HCT116 (cell line): ENCODE data around the gene RPS6KA2. TPM values are rescaled to one million over a fixed set of nuclear protein-coding genes. Genes with fewer than 3 reads are reported as not detected.

Experiments
- ATAC-seq: fragments of 200-7000 bp; cut with Tn5 transposase; 2 replicates; pipeline ENCODE4 v1.9.1; 2020; ENCODE audit warnings: mild to moderate bottlenecking, moderate library complexity
- BruUV-seq: library from RNA; stranded (reverse); fragments of 400-500 nt; replicated peaks from 2 replicates; lab custom pipeline; 2021; lab: Mats Ljungman, UMichigan
- CTCF ChIA-PET: fragments of 300-600 bp; sonication (Branson Sonifier 250); formaldehyde crosslinking; loops from one replicate; lab custom pipeline; 2021; ENCODE audit warnings: antibody characterized with exemption; lab: Charles Lee
- POLR2A ChIA-PET: fragments of 300-600, 350-600 bp; sonication (Branson Sonifier 250); formaldehyde crosslinking; loops from one replicate; lab custom pipeline; 2021; ENCODE audit warnings: antibody characterized with exemption; lab: Charles Lee
- RAD21 ChIA-PET, 2 experiments: fragments of 300-600 bp; sonication (Branson Sonifier 250); formaldehyde crosslinking; loops; one replicate each; lab custom pipeline; 2023; ENCODE audit warnings: low total read pairs in 2 of 2; ENCODE audit not compliant: uncharacterized antibody in 2 of 2, unreplicated experiment in 2 of 2, low non-redundant PET in 1 of 2; lab: Charles Lee
- DNase-seq: peaks from one replicate; pipeline ENCODE4 v3.0.0-alpha.2; 2010; ENCODE audit warnings: low read depth, low spot score
- H2AFZ ChIP-seq: fragments of 200-600 bp; shearing (Covaris generic), sonication (generic); 2 replicates; pipeline ENCODE4 v1.6.1; 2017; ENCODE audit warnings: low read depth, mixed run types, mixed read lengths, antibody characterized with exemption, low read length; ENCODE audit not compliant: poor library complexity, severe bottlenecking
- H3K27ac ChIP-seq: 2 replicates; pipeline ENCODE4 v1.5.1; 2012; ENCODE audit warnings: low read depth, low read length
- H3K27me3 ChIP-seq: fragments of 200-600 bp; sonication (generic); 2 replicates; pipeline ENCODE4 v1.6.1; 2016; ENCODE audit warnings: mixed run types, low read length, mixed read lengths; ENCODE audit not compliant: insufficient read depth
- H3K36me3 ChIP-seq, 2 experiments: fragments of 200-500 bp in 1 of 2; fragments of 200-600 bp in 1 of 2; sonication (Bioruptor generic) in 1 of 2; sonication (generic) in 1 of 2; 2 replicates each; pipeline versions ENCODE4 v1.5.1 to v1.6.1; 2014 to 2016; ENCODE audit warnings: low read length in 2 of 2, inconsistent platforms in 1 of 2, mixed read lengths in 1 of 2, mixed run types in 1 of 2; ENCODE audit not compliant: insufficient read depth in 2 of 2, control insufficient read depth in 1 of 2
- H3K4me1 ChIP-seq, 2 experiments: fragments of 200-600 bp in 1 of 2; sonication (generic) in 1 of 2; 2 replicates each; pipeline versions ENCODE4 v1.5.1 to v1.6.1; 2012 to 2017; ENCODE audit warnings: low read length in 2 of 2, inconsistent platforms in 1 of 2, mild to moderate bottlenecking in 1 of 2, mixed read lengths in 1 of 2, mixed run types in 1 of 2, moderate library complexity in 1 of 2; ENCODE audit not compliant: insufficient read depth in 2 of 2, control insufficient read depth in 1 of 2
- H3K4me2 ChIP-seq: fragments of 200-600 bp; sonication (generic); 2 replicates; pipeline ENCODE4 v1.6.1; 2017; ENCODE audit warnings: mixed run types, low read length, mixed read lengths
- H3K4me3 ChIP-seq, 2 experiments: fragments of 200-600 bp in 1 of 2; sonication (generic) in 1 of 2; replicated peaks in 1 of 2; 2 replicates each; pipeline ENCODE4 v1.5.1; 2011 to 2016; ENCODE audit warnings: low read length in 2 of 2, control low read depth in 1 of 2, low read depth in 1 of 2, mild to moderate bottlenecking in 1 of 2, mixed read lengths in 1 of 2, mixed run types in 1 of 2
- H3K79me2 ChIP-seq: fragments of 200-600 bp; sonication (generic); 2 replicates; pipeline ENCODE4 v1.6.1; 2017; ENCODE audit warnings: mild to moderate bottlenecking, mixed run types, low read length, moderate library complexity, mixed read lengths; ENCODE audit not compliant: insufficient read depth
- H3K9ac ChIP-seq: fragments of 200-600 bp; sonication (generic); 2 replicates; pipeline ENCODE4 v1.6.1; 2016; ENCODE audit warnings: low read length, mixed read lengths
- H3K9me2 ChIP-seq: fragments of 200-600 bp; sonication (generic), shearing (Covaris generic); 2 replicates; pipeline ENCODE4 v1.6.1; 2017; ENCODE audit warnings: mixed run types, mild to moderate bottlenecking, moderate library complexity; ENCODE audit not compliant: insufficient read depth
- H3K9me3 ChIP-seq, 2 experiments: fragments of 200-500 bp in 1 of 2; fragments of 200-600 bp in 1 of 2; sonication (Bioruptor generic) in 1 of 2; sonication (generic) in 1 of 2; 2 replicates each; pipeline ENCODE4 v1.6.1; 2014 to 2017; ENCODE audit warnings: low read length in 2 of 2, mixed read lengths in 2 of 2, inconsistent platforms in 1 of 2, low read depth in 1 of 2, mild to moderate bottlenecking in 1 of 2, mixed run types in 1 of 2, moderate library complexity in 1 of 2; ENCODE audit not compliant: control insufficient read depth in 1 of 2, insufficient read depth in 1 of 2
- H4K20me1 ChIP-seq: fragments of 200-600 bp; sonication (generic), shearing (Covaris generic); 2 replicates; pipeline ENCODE4 v1.6.1; 2017; ENCODE audit warnings: mixed run types, mild to moderate bottlenecking, moderate library complexity; ENCODE audit not compliant: insufficient read depth
- CEBPB ChIP-seq: IDR thresholded peaks from 2 replicates; pipeline ENCODE4 v1.6.1; 2012; ENCODE audit warnings: low read depth
- EGR1 ChIP-seq: IDR thresholded peaks from 2 replicates; pipeline ENCODE4 v1.6.1; 2012; ENCODE audit warnings: low read depth
- ELF1 ChIP-seq: IDR thresholded peaks from 2 replicates; pipeline ENCODE4 v1.6.1; 2012; ENCODE audit warnings: low read depth, borderline replicate concordance
- EZH2phosphoT487 ChIP-seq: fragments of 200-600 bp; IDR thresholded peaks from 2 replicates; pipeline ENCODE4 v1.6.1; 2018; ENCODE audit warnings: antibody characterized with exemption, borderline replicate concordance
- JUND ChIP-seq: IDR thresholded peaks from 2 replicates; pipeline ENCODE4 v1.6.1; 2012
- POLR2A ChIP-seq: IDR thresholded peaks from 2 replicates; pipeline ENCODE4 v1.7.0; 2011; ENCODE audit warnings: borderline replicate concordance; ENCODE audit not compliant: insufficient read depth, insufficient read length; ENCODE audit errors: extremely low read depth
- SRF ChIP-seq: IDR thresholded peaks from 2 replicates; pipeline ENCODE4 v1.6.1; 2012; ENCODE audit warnings: low read depth
- TCF7L2 ChIP-seq: IDR thresholded peaks from 2 replicates; pipeline ENCODE4 v1.7.0; 2011; ENCODE audit warnings: borderline replicate concordance, inconsistent platforms; ENCODE audit not compliant: insufficient read depth, insufficient read length; ENCODE audit errors: extremely low read depth
- ZFX ChIP-seq: fragments of 450-650 bp; IDR thresholded peaks from 2 replicates; pipeline ENCODE4 v1.6.1; 2017
- intact Hi-C: fragments of 100-400 bp; cut with micrococcal nuclease; formaldehyde crosslinking; loops from 2 replicates; pipeline ENCODE4 v1.10.0; 2022
- total RNA-seq: library from RNA; stranded (reverse); gene quantifications from one replicate; pipeline ENCODE4 v1.2.1, GENCODE V29; 2021; ENCODE audit not compliant: unreplicated experiment
- TF ChIP-seq, protein P1 (sequence below): IDR thresholded peaks from 2 replicates; pipeline ENCODE4 v1.6.1; 2012
- TF ChIP-seq, protein P2 (sequence below): IDR thresholded peaks from 2 replicates; pipeline ENCODE4 v1.6.1; 2011; ENCODE audit warnings: mild to moderate bottlenecking, low read length, moderate library complexity; ENCODE audit not compliant: insufficient replicate concordance; ENCODE audit errors: extremely low read depth
- TF ChIP-seq, protein P3 (sequence below), 3 experiments: fragments of 200-600 bp in 1 of 3; sonication (generic) in 1 of 3; IDR thresholded peaks in 2 of 3; conservative IDR thresholded peaks in 1 of 3; 2 replicates each; pipeline ENCODE4 v1.5.1; 2012 to 2017; ENCODE audit warnings: low read depth in 2 of 3, low read length in 2 of 3, antibody characterized with exemption in 1 of 3, borderline replicate concordance in 1 of 3, control low read depth in 1 of 3, mild to moderate bottlenecking in 1 of 3, mixed read lengths in 1 of 3, mixed run types in 1 of 3, moderate library complexity in 1 of 3; ENCODE audit not compliant: insufficient read depth in 1 of 3

Gene RPS6KA2
- total RNA-seq, 1 experiment from 2014 or later, result 8.5 TPM

- TF ChIP-seq ZFX, result no peak
- TF ChIP-seq, all 23 proteins: peak for 0
- no peaks in the 10 kb centered on the region for H4K20me1 ChIP-seq
- no peak overlapping the region for H3K4me3 ChIP-seq
- H3K27me3 ChIP-seq, result no peaks in the 10 kb centered on the region
- intact Hi-C loops, result no loop called here
- no TSS peak for BruUV-seq
- no peaks in the 10 kb centered on the region for H3K9me3 ChIP-seq
- no peak overlapping the region for H3K9ac ChIP-seq
- H3K27ac ChIP-seq, result no peak overlapping the region
- ATAC-seq, result no peak
- H3K4me1 ChIP-seq, result no peaks in the 10 kb centered on the region
- DNase-seq, result no peak
- no peaks in the 10 kb centered on the region for H3K9me2 ChIP-seq
- H3K36me3 ChIP-seq, result no peaks in the 10 kb centered on the region
- H3K79me2 ChIP-seq, result no peaks in the 10 kb centered on the region
- no peak overlapping the region for H2AFZ ChIP-seq
- ChIA-PET POLR2A (no interaction called here), RAD21 (no interaction called here), CTCF (interaction anchor here (1.2 kb wide), 1 partner anchor 14 kb away, joined by 3 read pairs; no protein-coding TSS in a partner anchor)
- no peak overlapping the region for H3K4me2 ChIP-seq
Measured at GRCh38 chr6:166395778-166396177, 231.3 kb downstream of the RPS6KA2 start.

- ChIA-PET POLR2A (no interaction called here), RAD21 (no interaction called here), CTCF (interaction anchor here (1.2 kb wide), 1 partner anchor 14 kb away, joined by 3 read pairs; no protein-coding TSS in a partner anchor)
- Histone ChIP-seq H4K20me1 (no peaks in the 10 kb centered on the region), H3K79me2 (no peaks in the 10 kb centered on the region), H3K27me3 (no peaks in the 10 kb centered on the region), H3K4me2 (no peak overlapping the region), H3K9me2 (no peaks in the 10 kb centered on the region), H3K4me3 (no peak overlapping the region), H2AFZ (no peak overlapping the region), H3K9me3 (no peaks in the 10 kb centered on the region), H3K36me3 (no peaks in the 10 kb centered on the region), H3K4me1 (no peaks in the 10 kb centered on the region), H3K9ac (no peak overlapping the region), H3K27ac (no peak overlapping the region)
- no TSS peak for BruUV-seq
- TF ChIP-seq TCF7L2 (no peak), CEBPB (no peak), ZFX (no peak), SRF (no peak), POLR2A (no peak), JUND (no peak), ELF1 (no peak), EZH2phosphoT487 (no peak), EGR1 (no peak)
- TF ChIP-seq, protein P1, sequence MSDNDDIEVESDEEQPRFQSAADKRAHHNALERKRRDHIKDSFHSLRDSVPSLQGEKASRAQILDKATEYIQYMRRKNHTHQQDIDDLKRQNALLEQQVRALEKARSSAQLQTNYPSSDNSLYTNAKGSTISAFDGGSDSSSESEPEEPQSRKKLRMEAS, result no peak
- TF ChIP-seq, protein P2, sequence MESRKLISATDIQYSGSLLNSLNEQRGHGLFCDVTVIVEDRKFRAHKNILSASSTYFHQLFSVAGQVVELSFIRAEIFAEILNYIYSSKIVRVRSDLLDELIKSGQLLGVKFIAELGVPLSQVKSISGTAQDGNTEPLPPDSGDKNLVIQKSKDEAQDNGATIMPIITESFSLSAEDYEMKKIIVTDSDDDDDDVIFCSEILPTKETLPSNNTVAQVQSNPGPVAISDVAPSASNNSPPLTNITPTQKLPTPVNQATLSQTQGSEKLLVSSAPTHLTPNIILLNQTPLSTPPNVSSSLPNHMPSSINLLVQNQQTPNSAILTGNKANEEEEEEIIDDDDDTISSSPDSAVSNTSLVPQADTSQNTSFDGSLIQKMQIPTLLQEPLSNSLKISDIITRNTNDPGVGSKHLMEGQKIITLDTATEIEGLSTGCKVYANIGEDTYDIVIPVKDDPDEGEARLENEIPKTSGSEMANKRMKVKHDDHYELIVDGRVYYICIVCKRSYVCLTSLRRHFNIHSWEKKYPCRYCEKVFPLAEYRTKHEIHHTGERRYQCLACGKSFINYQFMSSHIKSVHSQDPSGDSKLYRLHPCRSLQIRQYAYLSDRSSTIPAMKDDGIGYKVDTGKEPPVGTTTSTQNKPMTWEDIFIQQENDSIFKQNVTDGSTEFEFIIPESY, result no peak
- TF ChIP-seq, protein P3, sequence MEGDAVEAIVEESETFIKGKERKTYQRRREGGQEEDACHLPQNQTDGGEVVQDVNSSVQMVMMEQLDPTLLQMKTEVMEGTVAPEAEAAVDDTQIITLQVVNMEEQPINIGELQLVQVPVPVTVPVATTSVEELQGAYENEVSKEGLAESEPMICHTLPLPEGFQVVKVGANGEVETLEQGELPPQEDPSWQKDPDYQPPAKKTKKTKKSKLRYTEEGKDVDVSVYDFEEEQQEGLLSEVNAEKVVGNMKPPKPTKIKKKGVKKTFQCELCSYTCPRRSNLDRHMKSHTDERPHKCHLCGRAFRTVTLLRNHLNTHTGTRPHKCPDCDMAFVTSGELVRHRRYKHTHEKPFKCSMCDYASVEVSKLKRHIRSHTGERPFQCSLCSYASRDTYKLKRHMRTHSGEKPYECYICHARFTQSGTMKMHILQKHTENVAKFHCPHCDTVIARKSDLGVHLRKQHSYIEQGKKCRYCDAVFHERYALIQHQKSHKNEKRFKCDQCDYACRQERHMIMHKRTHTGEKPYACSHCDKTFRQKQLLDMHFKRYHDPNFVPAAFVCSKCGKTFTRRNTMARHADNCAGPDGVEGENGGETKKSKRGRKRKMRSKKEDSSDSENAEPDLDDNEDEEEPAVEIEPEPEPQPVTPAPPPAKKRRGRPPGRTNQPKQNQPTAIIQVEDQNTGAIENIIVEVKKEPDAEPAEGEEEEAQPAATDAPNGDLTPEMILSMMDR (IDR thresholded peaks at IDR 0.05 in 2 of 3, conservative IDR thresholded peaks at IDR 0.05 in 1 of 3; ENCODE audit: borderline replicate concordance in 1 of 3, insufficient read depth in 1 of 3, low read depth in 2 of 3, low read length in 2 of 3), result no peak
- ATAC-seq (no peak), DNase-seq (no peak)
- intact Hi-C loops, result no loop called here
Measured at GRCh38 chr6:166395351-166395750, 231.7 kb downstream of the RPS6KA2 start.
